ENCODE data around the gene CACNA1G.

Gene CACNA1G

DNA sequence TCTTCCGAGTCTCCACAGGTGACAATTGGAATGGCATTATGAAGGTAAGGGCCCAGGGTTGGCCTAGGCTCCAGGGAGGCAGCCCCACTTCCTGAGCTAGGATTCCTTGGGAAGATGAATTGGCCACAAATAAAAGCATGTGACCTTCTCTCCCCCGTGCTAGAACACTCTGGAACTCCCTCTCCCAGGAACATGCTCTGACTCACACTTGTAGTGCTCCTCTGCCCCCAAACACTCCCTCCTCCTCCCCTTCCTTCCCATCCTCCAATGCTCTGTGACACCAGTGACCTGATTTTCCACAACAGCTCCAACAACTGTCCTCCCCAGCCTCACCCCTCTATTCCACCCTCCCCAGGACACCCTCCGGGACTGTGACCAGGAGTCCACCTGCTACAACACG, 57.8 kb downstream of the CACNA1G start:
- DNase-seq, result no peak

GRCh38 chr17:50618941-50619340, 58.4 kb downstream of the CACNA1G start:
- DNase-seq, result peak; percentile 84

DNA sequence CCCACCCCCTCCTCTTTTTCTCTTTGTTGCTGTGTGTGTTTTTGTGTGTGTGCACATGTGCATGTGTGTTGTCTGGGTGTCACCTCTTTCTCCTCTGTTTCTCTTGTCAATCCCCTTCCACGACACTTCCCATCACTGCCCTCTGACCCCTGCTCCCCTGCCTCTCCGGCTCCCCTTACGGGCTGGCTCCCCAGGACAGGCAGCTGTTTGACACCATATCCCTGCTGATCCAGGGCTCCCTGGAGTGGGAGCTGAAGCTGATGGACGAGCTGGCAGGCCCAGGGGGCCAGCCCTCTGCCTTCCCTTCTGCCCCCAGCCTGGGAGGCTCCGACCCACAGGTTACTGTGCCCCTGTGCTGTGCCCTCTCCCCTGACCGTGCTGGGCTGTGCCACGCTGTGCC, 59.0 kb downstream of the CACNA1G start:
- DNase-seq, result no peak

DNA sequence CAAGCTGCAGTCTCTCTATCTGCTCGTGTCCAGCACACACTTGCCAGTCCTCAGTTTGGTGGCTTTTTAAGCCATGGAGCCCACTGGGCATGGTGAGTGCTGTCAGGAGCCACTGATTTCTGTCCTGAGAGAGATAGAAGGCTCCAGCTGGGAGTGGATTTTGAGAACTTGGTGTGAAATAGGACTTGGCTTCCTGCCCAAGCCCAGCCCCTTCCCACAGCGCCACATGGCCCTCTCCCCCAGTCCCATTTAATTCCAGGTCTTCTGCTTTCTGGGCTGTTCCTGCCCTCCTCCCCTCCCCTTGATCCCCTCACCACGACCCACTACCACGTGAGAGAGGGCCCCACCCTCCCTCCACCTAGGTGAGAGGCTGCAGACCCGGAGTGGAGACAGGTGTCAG, 59.7 kb downstream of the CACNA1G start:
- DNase-seq, result no peak

GRCh38 chr17:50620858-50621257, 60.3 kb downstream of the CACNA1G start:
- no peak for DNase-seq

DNA sequence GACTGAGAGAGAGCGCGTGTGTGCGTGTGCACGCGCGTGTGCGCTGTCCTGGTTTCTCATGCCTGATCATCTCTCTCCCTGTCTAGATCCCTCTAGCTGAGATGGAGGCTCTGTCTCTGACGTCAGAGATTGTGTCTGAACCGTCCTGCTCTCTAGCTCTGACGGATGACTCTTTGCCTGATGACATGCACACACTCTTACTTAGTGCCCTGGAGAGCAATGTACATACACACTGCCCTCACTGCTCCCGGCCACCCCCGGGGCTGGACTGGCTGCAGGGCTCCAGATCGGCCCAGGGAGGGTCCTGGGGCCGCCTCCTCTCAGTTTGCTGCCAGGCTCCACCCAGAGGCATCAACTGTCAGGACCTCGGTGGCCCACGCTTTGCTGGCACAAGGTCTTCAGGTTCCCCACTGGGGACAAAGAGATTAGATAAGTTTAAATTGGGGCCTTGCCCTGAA, 61.1 kb downstream of the CACNA1G start:
- peak; percentile 42 for DNase-seq

DNA sequence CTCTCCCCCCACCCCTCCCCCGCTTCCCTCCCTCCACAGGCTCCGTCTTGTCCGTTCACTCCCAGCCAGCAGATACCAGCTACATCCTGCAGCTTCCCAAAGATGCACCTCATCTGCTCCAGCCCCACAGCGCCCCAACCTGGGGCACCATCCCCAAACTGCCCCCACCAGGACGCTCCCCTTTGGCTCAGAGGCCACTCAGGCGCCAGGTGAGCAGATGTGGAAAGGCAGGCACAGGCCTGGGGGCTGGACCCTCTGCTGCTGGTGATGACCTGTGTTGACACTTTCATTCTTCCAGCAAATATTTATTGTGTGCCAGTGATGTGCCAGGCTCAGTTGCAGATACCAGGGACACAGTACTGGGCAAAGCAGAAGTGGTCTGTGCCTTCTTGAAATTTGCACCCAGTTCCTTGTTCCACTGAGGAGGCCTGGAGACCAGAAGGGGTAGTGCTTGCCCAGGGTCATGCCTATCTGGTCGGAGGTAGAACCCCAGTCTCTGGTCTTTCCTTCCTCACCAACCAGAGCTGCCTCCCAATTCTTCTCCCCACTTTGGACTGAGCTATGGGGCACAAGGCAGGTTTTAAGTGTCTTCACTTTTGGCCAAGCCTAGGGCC, 63.9 kb downstream of the CACNA1G start:
- DNase-seq, result peak; percentile 53

DNA sequence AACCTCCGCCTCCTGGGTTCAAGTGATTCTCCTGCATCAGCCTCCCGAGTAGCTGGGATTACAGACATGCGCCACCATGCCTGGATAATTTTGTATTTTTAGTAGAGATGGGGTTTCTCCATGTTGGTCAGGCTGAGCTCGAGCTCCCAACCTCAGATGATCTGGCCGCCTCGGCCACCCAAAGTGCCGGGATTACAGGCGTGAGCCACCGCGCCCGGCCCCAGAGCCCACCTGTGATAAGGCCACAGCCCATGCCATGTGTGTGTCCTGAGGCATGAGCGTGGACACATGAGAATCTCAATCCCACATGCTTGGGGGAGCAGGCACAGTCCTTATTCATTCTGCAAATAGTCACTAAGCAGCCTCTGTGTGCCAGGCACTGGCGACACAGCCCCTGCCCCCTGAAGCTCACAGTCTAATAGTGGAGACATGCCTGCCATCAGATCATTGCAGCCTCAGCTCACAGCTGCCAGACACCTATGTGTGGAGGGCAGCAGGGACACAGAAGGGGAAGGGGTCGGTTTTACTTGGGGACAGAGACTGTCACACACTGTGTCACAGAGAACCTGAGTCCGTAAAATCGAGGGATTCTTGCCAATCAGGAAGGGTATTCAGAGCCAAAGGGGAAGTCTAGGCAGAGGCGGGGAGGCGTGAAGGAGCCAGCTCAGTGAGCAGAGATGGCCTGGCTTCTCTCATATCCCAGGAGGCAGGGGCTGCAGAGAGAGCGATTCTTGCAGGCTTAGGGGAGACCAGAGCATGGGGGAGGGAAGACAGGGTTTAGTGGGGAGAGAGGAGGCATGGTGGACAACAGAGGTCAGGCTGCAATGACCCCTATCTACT, 64.7 kb downstream of the CACNA1G start:
- DNase-seq, result no peak

DNA sequence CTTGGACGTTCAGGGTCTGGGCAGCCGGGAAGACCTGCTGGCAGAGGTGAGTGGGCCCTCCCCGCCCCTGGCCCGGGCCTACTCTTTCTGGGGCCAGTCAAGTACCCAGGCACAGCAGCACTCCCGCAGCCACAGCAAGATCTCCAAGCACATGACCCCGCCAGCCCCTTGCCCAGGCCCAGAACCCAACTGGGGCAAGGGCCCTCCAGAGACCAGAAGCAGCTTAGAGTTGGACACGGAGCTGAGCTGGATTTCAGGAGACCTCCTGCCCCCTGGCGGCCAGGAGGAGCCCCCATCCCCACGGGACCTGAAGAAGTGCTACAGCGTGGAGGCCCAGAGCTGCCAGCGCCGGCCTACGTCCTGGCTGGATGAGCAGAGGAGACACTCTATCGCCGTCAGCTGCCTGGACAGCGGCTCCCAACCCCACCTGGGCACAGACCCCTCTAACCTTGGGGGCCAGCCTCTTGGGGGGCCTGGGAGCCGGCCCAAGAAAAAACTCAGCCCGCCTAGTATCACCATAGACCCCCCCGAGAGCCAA, 65.6 kb downstream of the CACNA1G start:
- DNase-seq, result peak; percentile 57

DNA sequence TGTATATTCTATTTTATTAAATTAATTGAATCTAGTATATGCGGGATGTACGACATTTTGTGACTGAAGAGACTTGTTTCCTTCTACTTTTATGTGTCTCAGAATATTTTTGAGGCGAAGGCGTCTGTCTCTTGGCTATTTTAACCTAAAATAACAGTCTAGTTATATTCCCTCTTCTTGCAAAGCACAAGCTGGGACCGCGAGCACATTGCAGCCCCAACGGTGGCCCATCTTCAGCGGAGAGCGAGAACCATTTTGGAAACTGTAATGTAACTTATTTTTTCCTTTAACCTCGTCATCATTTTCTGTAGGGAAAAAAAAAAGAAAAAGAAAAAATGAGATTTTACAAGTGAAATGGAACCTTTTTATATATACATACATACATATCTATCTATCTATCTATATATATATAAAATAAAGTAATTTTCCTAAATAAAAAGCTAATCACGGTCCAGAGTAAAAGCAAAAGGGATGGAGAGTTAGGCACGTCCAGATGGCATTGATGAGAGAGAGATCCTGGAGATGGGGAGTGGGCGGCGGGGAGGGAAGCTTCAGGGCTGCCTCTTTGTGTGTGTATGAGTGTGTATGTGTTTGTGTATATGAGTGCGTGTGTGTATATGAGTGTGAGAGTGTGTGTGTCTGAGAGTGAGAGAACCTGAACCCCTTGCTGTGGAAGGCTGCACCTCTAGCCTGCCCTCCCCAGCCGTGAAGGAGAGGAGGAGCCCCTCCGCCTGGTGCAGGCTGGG, 66.7 kb downstream of the CACNA1G start:
- DNase-seq, result no peak

DNA sequence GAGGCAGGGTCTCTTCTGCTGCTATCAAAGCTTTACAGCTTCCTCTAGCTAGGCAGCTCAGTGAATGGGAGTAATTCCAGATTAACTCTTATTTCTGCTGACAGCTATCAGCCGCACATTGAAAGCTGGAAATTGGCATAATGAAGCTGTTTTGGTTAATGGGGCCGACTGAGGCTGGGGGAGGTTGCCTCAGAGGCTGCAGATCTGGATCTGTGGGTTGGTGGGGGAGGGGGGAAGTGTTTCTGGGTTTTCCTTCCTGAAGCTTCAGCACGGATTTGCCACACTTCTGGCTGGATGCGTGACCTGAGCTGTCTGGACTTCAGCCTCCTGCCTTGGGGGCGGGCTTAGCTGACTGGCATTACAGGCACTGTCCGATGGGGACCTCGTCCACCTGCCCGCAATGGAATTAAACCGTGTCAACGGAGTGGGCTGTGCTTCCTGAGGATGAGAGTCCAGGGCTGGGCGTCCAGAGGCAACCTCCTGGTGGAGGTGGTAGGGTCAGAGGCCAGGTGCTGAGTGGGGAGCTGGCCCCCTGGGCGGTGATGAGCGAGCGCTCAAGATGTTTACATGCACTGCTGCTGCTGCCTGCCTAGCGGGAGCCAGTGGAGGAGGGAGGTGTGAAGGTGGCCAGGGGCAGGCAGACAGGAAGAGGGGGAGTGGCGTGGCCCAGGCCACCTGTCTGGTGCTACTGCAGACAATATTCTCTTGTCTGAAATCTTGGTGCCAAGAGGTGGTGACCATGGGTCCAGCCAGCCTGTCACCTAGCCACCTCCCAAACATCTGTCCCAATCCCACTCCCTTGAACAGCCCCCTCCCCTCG, 67.5 kb downstream of the CACNA1G start:
- DNase-seq, result no peak

- DNase-seq, result no peak
Observed at GRCh38 chr17:50629902-50630301, 69.4 kb downstream of the CACNA1G start.

- DNase-seq, result no peak
Observed at GRCh38 chr17:50630524-50631194, 70.1 kb downstream of the CACNA1G start.

DNA sequence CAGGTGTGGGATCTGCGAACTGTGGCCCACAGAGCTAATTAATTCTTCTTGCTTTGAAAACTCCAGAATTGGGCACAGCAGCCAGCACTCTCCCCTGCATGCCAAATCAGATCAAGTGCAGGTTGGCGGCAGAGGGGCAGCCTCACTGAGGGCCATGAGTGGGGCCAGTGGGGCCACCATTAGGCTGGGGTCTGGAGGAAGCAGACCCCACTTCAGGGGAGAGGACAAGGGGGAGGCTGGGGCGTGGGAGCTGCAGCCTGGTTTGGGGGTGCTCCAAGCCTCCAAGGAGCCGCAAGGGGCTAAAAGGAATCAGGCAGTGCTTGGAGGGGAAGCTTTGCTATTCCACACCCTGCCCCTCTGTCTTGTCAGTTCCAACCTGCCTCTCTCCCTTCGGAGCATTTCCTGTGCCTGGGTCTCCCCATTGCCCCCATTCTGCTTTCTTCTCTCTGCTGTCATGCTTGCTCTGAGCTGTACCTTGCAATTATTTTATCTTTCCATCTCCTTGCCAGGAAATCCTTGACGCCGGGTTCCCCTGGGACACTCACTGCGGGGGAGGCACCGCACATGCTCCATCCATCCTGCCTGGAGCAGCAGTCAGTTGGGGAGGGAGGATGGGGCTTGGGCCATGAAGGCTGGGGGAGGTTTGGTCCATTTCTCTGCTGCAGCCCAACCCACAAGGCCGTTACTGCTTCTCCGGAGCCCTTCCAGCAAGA, 70.8 kb downstream of the CACNA1G start:
- DNase-seq, result no peak

DNA sequence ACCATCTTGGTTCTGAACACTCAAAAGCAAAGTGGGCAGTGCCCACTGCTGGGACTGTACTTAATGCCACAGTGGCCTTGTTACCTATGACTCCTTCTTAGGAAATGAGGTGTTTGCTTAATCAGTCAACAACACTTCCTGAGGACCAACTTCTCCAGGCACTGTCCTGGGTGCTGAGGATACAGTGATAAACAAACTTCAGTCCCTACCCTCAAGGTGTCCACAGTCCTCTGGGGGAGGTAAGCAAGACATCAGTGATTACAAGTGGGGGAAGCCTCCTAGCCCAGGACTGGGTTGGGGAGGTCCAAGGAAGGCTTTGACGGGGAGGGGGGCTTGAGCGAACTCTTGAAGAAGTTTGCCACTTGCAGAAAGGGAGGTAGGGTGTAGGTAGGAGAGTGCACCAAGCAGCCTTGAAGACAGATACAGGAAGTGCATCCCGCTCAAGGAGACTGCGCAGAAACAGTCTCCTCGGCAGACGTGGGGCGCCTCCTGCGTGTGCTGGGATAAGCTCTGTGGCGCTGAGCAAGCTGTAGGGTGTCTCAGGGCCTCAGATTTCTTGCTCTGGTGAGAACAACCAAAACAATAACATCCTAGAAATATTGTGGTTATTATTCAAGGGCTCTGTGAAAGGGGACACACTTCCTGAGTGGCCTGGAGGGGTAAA, 71.5 kb downstream of the CACNA1G start:
- DNase-seq, result no peak

GRCh38 chr17:50632637-50633036, 72.1 kb downstream of the CACNA1G start:
- DNase-seq, result no peak

DNA sequence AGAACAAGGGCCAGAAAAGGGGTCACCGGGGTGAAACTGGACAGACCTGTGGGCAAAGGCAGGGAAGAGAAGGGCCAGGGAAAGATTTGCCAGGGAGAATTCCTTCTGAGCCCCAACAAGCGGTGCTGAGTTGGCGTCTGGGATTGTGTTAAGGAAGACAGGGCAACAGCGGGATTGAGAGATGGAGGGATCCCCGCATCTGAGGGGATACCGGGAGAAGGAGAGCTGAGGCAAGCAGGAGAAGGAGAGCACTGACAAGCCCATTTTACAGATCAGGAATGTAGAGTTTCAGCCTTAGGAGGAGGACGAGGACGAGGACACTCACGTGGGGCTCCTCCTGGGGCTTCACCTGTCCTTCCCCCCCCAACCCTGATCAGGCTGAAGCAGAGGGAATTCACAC, 73.2 kb downstream of the CACNA1G start:
- no peak for DNase-seq

GRCh38 chr17:50634224-50634914, 73.9 kb downstream of the CACNA1G start, which contains the start of gene ABCC3:
TSS of gene ABCC3 (plus strand) at chr17:50634881. CDS start at chr17:50634937, 56 bp downstream.
- DNase-seq, result peak; percentile 75

DNA sequence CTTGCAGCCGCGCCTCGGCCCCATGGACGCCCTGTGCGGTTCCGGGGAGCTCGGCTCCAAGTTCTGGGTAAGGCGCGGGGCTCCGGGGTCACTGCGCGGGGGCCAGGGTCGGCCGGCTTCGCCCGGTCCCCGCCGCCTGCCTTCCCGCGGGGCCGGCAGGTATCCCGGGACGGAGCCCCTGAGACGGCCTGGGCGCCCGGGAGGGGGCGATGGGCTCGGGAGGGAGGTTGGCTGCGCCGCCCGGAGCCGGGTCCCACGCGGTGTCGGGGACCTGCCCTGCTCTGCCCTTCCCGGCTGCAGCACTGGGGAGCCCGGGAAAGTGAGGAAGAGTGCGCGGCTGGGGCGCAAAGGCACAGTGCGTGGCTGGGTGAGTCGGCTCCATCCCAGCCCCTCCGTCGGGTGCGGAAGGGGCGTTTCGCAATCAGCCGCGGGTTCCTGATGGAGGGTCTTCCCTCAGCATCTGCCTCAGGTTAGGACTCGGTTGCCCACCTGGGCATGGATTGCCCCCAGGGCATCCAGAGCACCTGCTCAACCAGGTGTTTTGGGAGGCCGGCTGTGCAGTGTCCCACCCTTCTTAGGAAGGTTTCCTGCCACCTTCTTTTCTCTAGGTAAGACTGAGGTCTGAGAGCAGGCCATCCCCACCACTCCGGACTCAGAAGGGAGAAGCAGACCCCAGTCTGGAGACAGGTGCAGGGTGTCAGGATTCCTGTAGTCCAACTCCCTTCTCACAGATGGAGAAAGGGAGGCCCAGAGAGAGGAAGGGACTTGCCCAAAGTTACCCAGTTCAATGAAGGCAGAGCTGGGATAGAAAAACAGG, 74.6 kb downstream of the CACNA1G start:
- no peak for DNase-seq

Data from inflammatory macrophage treated with lipopolysaccharide for 4 hours (primary cell).